Activated T-cell treated with anti-CD3 and anti-CD28 coated beads, Interleukin-2, amount 50 U/mL, for 4 hours (primary cell): Measurements from ENCODE around the gene SERPINA5. TPM values are rescaled to one million over a fixed set of nuclear protein-coding genes. Genes with fewer than 3 reads are reported as not detected.

Experiments used
- ATAC-seq, 2 donors: fragments of 200-7000 bp; cut with Tn5 transposase; one replicate each; pipeline ENCODE4 v1.10.0; 2021
- DNase-seq: peaks from one replicate; pipeline ENCODE4 v3.0.0-alpha.2; 2020
- H3K27me3 Mint-ChIP-seq: one replicate; pipeline ENCODE4 v1.8.0; 2021; ENCODE audit warnings: low read depth, mixed read lengths
- H3K36me3 Mint-ChIP-seq: one replicate; pipeline ENCODE4 v1.8.0; 2022; ENCODE audit warnings: mixed read lengths; ENCODE audit not compliant: insufficient read depth
- H3K4me1 Mint-ChIP-seq: one replicate; pipeline ENCODE4 v1.8.0; 2021; ENCODE audit warnings: low read depth, mixed read lengths
- H3K4me3 Mint-ChIP-seq: one replicate; pipeline ENCODE4 v1.8.0; 2021; ENCODE audit warnings: mild to moderate bottlenecking, moderate library complexity, mixed read lengths
- H3K9me3 Mint-ChIP-seq: one replicate; pipeline ENCODE4 v1.8.0; 2021; ENCODE audit warnings: mixed read lengths
- total RNA-seq, 3 donors: library from RNA; stranded (reverse); gene quantifications; one replicate each; pipeline ENCODE4 v1.2.1, GENCODE V29; 2021

The SERPINA5 gene
- total RNA-seq, 3 donors from 2014 or later, result 0.29 to 0.58 (median 0.38) TPM

DNA sequence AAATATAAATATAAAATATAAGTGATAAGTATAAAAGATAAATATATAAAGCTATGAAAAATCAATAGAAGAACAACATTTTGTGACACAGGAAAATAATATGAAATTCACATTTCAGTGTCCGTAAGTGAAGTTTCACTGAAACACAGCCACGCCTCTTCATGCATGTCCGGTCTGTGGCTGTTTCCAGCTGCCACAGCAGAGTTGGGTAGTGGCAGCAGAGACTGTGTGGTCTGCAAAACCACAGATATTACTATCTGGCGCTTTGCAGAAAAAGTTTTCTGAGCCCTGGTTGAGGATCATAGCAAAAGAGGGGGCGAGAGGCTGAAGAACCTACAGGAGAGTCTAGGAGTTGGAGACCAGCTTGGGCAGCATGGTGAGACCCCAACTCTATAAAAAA is 19.2 kb upstream of the SERPINA5 start:
- Mint-ChIP-seq H3K9me3 (no peaks in the 10 kb centered on the region), H3K4me3 (no peak overlapping the region), H3K4me1 (no peaks in the 10 kb centered on the region), H3K27me3 (peaks cover 9% of the 10 kb centered on the region), H3K36me3 (no peaks in the 10 kb centered on the region)
- no peak for DNase-seq
- no peak for ATAC-seq

- ATAC-seq, result no peak
- no peak for DNase-seq
- Mint-ChIP-seq H3K4me3 (no peak overlapping the region), H3K36me3 (no peaks in the 10 kb centered on the region), H3K9me3 (no peaks in the 10 kb centered on the region), H3K27me3 (peaks cover 6% of the 10 kb centered on the region), H3K4me1 (no peaks in the 10 kb centered on the region)
These were observed 18.0 kb upstream of the SERPINA5 start for GRCh38 chr14:94562941-94563883.

DNA sequence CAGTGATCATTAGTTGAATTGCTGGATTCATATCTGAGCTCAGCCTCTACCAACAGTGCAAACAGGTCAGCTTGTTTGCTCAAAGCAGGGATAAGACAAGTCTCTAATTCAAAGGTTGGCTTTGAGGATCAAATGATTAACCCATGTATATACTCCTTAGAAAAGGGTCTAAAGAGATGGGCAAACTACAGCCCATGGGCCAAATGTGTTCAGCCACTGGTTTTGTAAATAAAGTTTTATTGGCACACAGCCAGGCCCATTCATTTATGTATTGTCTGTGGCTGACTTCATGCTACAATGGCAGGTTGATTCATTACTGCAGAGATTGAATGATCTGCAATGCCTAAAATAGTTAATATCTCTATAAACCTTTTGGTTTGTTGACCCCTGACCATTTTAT is 16.8 kb upstream of the SERPINA5 start:
- Mint-ChIP-seq H3K4me3 (no peak overlapping the region), H3K9me3 (no peaks in the 10 kb centered on the region), H3K27me3 (peaks cover 3% of the 10 kb centered on the region), H3K4me1 (no peaks in the 10 kb centered on the region), H3K36me3 (no peaks in the 10 kb centered on the region)
- ATAC-seq (no peak), DNase-seq (no peak)

- ATAC-seq (no peak), DNase-seq (no peak)
- no peaks in the 10 kb centered on the region for H3K27me3 Mint-ChIP-seq
- no peak overlapping the region for H3K4me3 Mint-ChIP-seq
- H3K4me1 Mint-ChIP-seq, result no peaks in the 10 kb centered on the region
- no peaks in the 10 kb centered on the region for H3K36me3 Mint-ChIP-seq
- no peaks in the 10 kb centered on the region for H3K9me3 Mint-ChIP-seq
These were observed 13.0 kb upstream of the SERPINA5 start for GRCh38 chr14:94568186-94568585.

DNA sequence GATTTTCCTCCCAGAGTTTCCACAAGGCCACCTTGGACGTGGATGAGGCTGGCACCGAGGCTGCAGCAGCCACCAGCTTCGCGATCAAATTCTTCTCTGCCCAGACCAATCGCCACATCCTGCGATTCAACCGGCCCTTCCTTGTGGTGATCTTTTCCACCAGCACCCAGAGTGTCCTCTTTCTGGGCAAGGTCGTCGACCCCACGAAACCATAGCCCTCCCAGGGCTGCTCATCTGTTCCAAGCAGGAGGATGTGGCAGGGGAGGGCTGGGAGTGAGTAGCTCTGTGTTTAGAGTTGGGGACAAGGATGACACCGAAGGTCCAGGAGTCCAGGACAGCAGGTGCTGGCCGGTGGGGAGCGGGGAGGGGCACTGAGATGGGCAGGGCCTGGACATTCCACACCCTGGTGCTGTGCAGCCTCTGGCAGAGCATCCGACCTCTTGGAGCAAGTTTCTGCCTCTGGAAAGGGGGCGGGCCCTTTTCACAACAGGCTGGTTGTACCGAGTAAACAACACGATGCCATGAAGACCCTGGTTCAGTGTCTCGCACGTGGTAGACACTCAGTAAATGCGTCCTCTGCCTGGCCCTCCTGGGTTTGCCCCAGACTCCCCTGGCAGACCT is 11.7 kb upstream of the SERPINA5 start:
- no peak for DNase-seq
- Mint-ChIP-seq H3K4me3 (no peak overlapping the region), H3K27me3 (no peaks in the 10 kb centered on the region), H3K9me3 (no peaks in the 10 kb centered on the region), H3K36me3 (no peaks in the 10 kb centered on the region), H3K4me1 (no peaks in the 10 kb centered on the region)
- ATAC-seq, result no peak

GRCh38 chr14:94570002-94570400 is 11.2 kb upstream of the SERPINA5 start:
- Mint-ChIP-seq H3K36me3 (no peaks in the 10 kb centered on the region), H3K9me3 (no peaks in the 10 kb centered on the region), H3K27me3 (no peaks in the 10 kb centered on the region), H3K4me3 (no peak overlapping the region), H3K4me1 (no peaks in the 10 kb centered on the region)
- no peak for DNase-seq
- no peak for ATAC-seq

DNA sequence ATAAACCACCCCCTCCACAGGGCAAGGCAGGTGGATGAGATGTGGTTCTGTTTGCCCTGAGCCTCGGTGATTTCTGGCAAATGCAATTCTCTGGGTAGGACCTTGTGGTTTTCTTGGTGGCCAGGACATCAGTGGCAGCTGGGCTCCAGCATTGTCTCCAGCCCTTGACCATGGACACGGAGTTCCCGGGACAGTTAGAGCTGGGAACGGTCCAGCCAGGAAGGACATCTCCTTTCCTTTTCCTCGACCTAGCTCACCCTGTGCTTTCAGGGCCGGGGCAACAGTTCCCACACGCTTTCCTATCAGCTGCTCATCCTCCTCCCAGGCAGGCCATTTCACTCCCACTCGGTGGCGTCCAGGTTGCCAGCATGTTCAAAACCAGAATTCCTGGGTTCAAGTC is 10.8 kb upstream of the SERPINA5 start:
- Mint-ChIP-seq H3K4me3 (no peak overlapping the region), H3K27me3 (no peaks in the 10 kb centered on the region), H3K36me3 (no peaks in the 10 kb centered on the region), H3K4me1 (no peaks in the 10 kb centered on the region), H3K9me3 (no peaks in the 10 kb centered on the region)
- DNase-seq, result no peak
- ATAC-seq, result no peak

GRCh38 chr14:94571395-94571794 is 9.8 kb upstream of the SERPINA5 start:
- Mint-ChIP-seq H3K4me3 (no peak overlapping the region), H3K36me3 (no peaks in the 10 kb centered on the region), H3K27me3 (no peaks in the 10 kb centered on the region), H3K9me3 (no peaks in the 10 kb centered on the region), H3K4me1 (no peaks in the 10 kb centered on the region)
- no peak for ATAC-seq
- no peak for DNase-seq

- no peak overlapping the region for H3K4me3 Mint-ChIP-seq
- DNase-seq (no peak), ATAC-seq (no peak)
- H3K4me1 Mint-ChIP-seq, result no peaks in the 10 kb centered on the region
- H3K36me3 Mint-ChIP-seq, result no peaks in the 10 kb centered on the region
- no peaks in the 10 kb centered on the region for H3K27me3 Mint-ChIP-seq
- no peaks in the 10 kb centered on the region for H3K9me3 Mint-ChIP-seq
These were observed 9.3 kb upstream of the SERPINA5 start for GRCh38 chr14:94571950-94572349.

- Mint-ChIP-seq H3K4me1 (no peaks in the 10 kb centered on the region), H3K4me3 (no peak overlapping the region)
- DNase-seq, result no peak
These were observed 8.5 kb upstream of the SERPINA5 start for GRCh38 chr14:94572637-94573303.

DNA sequence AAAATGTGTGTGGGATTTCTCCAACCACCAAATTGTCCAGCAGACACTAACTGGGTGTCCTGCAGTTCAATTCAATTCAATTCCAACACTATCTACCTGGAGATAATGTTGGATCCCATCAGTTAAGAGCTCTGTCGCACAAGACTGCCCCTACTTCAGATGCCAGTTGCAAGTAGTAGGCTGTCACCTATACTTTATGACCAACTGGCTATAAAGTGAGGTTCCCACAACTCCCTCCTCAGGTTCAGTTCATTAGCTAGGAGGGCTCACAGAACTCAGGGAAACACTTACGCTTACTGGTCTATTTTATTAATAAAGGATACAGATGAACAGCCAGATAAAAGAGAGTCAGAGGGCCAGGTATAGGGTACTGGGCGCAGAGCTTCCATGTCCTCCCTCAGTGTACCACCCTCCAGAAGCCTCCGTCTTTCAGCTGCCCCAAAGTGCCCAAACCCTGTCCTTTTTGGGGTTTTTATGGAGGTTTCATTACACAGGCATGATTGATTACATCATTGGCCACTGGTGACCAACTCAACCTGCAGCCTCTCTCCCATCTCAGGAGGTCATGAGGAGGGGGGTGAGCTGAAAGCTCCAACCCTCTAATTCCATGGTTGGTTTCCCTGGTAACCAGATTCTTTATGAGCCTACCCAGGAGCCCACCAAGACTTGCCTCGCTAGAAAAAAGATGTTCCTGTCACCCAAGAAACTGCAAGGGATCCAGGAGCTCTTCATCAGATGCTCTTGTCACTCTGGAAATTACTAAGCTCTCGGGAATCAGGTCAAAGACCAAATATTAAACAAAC is 7.5 kb upstream of the SERPINA5 start:
- H3K36me3 Mint-ChIP-seq, result no peaks in the 10 kb centered on the region
- DNase-seq (no peak), ATAC-seq (no peak)
- H3K9me3 Mint-ChIP-seq, result no peaks in the 10 kb centered on the region
- H3K4me3 Mint-ChIP-seq, result no peak overlapping the region
- no peaks in the 10 kb centered on the region for H3K4me1 Mint-ChIP-seq
- H3K27me3 Mint-ChIP-seq, result no peaks in the 10 kb centered on the region

More at GRCh38 chr14:94572637-94573303, 8.5 kb upstream of the SERPINA5 start:
- Mint-ChIP-seq H3K9me3 (no peaks in the 10 kb centered on the region), H3K36me3 (no peaks in the 10 kb centered on the region), H3K27me3 (no peaks in the 10 kb centered on the region)
- no peak for ATAC-seq

DNA sequence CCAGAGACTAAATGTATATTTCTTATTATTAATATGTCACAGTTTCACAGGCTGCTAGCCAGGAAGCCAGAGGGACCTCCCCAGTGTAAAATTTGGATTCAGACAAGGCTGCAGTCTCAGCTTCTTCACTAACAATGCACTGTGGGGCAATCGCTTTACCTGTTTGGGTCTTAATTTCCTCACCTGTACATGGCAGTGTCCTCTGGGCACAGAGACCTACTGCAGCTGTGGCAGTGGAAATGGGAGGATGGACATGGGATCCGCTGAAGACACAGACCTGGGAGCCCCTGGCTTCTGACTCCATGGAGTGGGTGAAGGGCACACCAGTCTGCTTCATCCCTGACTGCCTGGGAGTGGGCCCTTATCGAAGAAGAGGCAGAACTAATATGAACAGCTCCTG is 6.9 kb upstream of the SERPINA5 start:
- DNase-seq, result no peak
- Mint-ChIP-seq H3K36me3 (no peaks in the 10 kb centered on the region), H3K4me3 (no peak overlapping the region), H3K4me1 (no peaks in the 10 kb centered on the region), H3K9me3 (no peaks in the 10 kb centered on the region), H3K27me3 (no peaks in the 10 kb centered on the region)
- no peak for ATAC-seq

GRCh38 chr14:94575730-94576585 is 5.3 kb upstream of the SERPINA5 start:
- ATAC-seq, result no peak
- Mint-ChIP-seq H3K27me3 (peaks cover 4% of the 10 kb centered on the region), H3K36me3 (no peaks in the 10 kb centered on the region), H3K9me3 (no peaks in the 10 kb centered on the region), H3K4me1 (no peaks in the 10 kb centered on the region), H3K4me3 (no peak overlapping the region)
- no peak for DNase-seq
